ENCODE measurements around the gene TRH. TPM values are rescaled to one million over a fixed set of nuclear protein-coding genes. Genes with fewer than 3 reads are reported as not detected.
"Not testable (repeated sequence)": the region's sequence is repeated elsewhere in the genome, so short reads cannot be mapped to it uniquely, and the experiment has no call there.

The TRH gene
- total RNA-seq, 1 donor from 2014 or later = not detected

DNA sequence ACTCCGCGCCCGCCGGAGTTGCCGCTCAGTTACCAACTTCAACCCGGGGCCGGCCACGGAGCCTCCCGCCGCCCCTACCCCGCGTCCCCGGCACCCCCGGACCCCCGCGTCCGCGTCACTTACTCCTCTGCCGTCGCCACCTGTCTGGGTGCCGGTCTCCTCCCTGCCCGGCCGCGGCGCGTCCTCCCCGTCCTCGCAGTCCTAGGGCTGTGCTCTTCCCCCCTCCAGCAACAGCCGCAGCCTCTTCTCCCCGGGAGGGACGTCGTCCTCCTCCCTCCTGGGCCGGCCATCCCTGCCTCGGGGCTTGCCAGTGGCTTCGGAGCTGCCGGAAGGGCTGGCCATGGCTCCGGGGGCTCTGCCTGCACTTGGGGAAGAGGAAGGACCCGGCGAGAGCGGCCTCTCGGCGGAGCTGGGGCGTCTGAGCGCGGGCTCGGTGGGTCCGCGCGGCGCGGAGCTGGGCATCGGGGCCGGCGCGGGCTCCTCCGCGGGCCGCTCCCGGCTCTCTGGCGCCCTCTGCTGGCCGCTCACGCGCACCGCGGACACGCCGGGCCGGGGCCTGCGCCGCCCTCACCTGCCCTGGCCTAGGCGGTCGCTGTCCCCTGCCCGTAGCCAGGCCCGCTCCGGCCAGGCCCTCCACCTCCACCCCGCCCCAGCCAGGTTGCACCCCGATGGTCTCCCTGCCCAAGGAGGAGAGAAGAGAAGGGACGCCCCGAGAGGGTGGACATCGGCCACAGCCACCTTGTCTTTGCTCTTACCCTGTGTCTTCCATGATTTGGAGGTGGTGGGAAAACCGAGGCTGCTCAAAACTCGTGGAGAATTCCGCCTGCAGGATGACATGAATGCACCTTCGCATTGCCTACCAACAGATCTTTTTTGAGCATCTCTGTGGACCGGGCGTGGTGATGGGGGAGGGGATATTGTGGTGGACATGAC, 28.4 kb downstream of the TRH start:
- DNase-seq (ENCODE audit: extremely low read depth, low read depth, low spot score) = not testable (repeated sequence)

DNA sequence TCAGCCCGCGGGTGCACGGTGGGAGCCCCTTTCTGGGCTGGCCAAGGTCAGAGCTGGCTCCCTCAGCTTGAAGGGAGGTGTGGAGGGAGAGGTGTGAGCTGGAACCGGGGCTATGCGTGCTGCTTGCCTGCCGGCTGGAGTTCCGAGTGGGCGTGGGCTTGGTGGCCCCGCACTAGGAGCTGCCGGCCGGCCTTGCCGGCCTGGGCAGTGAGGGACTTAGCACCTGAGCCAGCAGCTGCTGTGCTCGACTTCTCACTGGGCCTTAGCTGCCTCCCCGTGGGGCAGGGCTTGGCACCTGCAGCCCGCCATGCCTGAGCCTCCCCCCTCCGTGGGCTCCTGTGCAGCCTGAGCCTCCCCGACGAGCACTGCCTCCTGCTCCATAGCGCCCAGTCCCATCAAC, 36.0 kb downstream of the TRH start:
- no peak for DNase-seq (ENCODE audit: extremely low read depth, low read depth, low spot score)

DNA sequence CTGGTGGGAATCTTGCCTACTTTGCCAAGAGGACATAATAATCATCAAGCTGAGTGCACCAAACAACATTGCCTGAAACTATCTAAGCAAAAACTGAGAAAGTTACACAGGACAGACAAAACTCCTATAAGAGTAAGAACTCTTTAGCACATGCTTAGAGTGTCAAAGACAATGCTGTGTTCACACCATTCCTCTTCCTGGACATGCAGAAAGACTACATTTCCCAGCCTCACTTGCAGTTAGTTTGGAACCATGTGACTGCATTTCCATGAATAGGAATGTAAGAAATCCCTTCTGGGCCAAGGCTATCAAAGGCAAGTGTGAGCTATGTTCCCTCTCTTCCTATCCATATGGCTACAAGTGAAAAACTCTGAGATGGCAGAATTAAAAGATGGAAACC, 37.6 kb downstream of the TRH start:
- not testable (repeated sequence) for DNase-seq (ENCODE audit: extremely low read depth, low read depth, low spot score)

GRCh38 chr3:130013246-130013645, 38.7 kb downstream of the TRH start:
- DNase-seq (ENCODE audit: extremely low read depth, low read depth, low spot score) = not testable (repeated sequence)

DNA sequence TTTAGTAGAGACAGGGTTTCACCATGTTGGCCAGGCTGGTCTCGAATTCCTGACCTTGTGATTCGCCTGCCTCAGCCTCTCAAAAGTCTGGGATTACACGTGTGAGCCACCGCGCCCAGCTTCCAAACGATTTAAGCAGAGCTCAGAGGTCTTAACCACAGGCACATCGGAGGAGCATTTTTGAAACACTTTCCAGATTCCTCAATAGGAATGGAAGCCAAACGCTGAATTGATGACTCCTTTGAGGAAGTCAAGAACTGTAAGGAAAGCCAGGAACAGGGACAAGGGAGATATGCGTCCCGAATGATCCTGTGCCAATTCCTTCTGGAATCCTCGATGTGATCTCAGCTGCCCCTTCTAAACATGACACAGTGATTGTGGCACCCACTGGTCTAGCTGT, 40.0 kb downstream of the TRH start:
- DNase-seq (ENCODE audit: extremely low read depth, low read depth, low spot score) = no peak

DNA sequence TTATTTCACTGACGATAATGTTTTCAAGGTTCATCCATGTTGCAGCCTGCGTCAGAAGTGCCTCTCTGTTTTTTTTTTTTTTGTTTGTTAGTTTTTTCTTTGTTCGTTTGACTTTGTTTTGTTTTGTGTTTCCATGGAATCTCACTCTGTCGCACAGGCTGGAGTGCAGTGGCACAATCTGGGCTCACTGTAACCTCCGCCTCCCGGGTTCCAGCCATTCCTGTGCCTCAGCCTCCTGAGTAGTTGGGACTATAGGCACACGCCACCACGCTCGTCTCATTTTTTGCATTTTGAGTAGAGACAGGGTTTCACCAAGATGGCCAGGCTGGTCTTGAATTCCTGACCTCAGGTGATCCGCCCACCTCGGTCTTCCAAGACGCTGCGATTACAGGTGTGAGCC, 43.1 kb downstream of the TRH start:
- not testable (repeated sequence) for DNase-seq (ENCODE audit: extremely low read depth, low read depth, low spot score)

GRCh38 chr3:130026146-130026829, 51.8 kb downstream of the TRH start:
- DNase-seq (ENCODE audit: extremely low read depth, low read depth, low spot score) = not testable (repeated sequence)

DNA sequence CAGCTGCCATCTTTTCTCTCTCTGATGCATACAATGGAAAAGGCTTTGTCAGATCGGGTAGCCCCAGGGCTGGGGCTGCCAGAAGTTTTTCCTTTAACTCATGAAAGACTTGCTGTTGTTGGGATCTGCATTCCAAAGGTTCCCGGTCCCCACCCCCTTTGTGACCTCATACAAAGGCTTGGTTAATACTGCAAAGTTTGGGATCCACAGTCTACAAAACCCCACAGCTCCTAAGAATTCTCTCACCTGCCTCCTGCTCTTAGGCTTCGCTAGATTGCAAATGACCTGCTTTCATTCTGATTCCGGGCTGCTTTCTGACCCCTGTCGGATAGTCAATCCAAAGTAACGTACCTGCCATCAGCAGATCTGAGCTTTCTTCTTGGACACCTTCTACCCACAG, 52.9 kb downstream of the TRH start:
- not testable (repeated sequence) for DNase-seq (ENCODE audit: extremely low read depth, low read depth, low spot score)

Other genes starting within 250 kb of the TRH start
- 23.8 and 35.2 TPM in 2 replicates for gene TMCC1, start 81.0 kb upstream of the TRH start, total RNA-seq
- not detected in 2 replicates for gene ALG1L2, start 107.1 kb downstream of the TRH start, total RNA-seq

Measured in glomerular endothelial cell (primary cell).